Left ventricle myocardium inferior (tissue), 1 donor: ENCODE measurements around the gene CTXN1. TPM values are rescaled to one million over a fixed set of nuclear protein-coding genes. Genes with fewer than 3 reads are reported as not detected.

Experiments
- DNase-seq: peaks from one replicate; pipeline ENCODE4 v3.0.0-alpha.2; 2020
- H3K27ac ChIP-seq: fragments of 200-600 bp; replicated peaks from 2 replicates; pipeline ENCODE4 v1.8.0; 2021
- H3K27me3 ChIP-seq: fragments of 200-600 bp; 2 replicates; pipeline ENCODE4 v1.8.0; 2021; ENCODE audit warnings: low read depth
- H3K36me3 ChIP-seq: fragments of 200-600 bp; 2 replicates; pipeline ENCODE4 v1.8.0; 2021
- H3K4me1 ChIP-seq: fragments of 200-600 bp; 2 replicates; pipeline ENCODE4 v1.8.0; 2021
- H3K4me3 ChIP-seq: fragments of 200-600 bp; 2 replicates; pipeline ENCODE4 v1.8.0; 2021; ENCODE audit warnings: mild to moderate bottlenecking, moderate library complexity
- H3K9me3 ChIP-seq: fragments of 200-600 bp; replicated peaks from 2 replicates; pipeline ENCODE4 v1.8.0; 2021
- CTCF ChIP-seq: fragments of 200-600 bp; IDR thresholded peaks from 2 replicates; pipeline ENCODE4 v1.8.0; 2021; ENCODE audit warnings: antibody characterized with exemption, mild to moderate bottlenecking, borderline replicate concordance
- intact Hi-C: fragments of 100-400 bp; cut with micrococcal nuclease; formaldehyde crosslinking; loops from one replicate; pipeline ENCODE4 v1.11.0; 2022
- long read RNA-seq: library from polyadenylated mRNA; unstranded; transcript quantifications from one replicate; pipeline ENCODE4 v2.0.0, GENCODE V29; 2021
- total RNA-seq: library from RNA; stranded (reverse); fragmentation: NEBNext Ultra II Directional; extraction: Animal tissue kit (Norgen Biotek cat#: 25700); gene quantifications from one replicate; pipeline ENCODE4 v1.2.1, GENCODE V29; 2021
- donor health status: DM: no; HTN: yes; CAD: no; lungs with severe emphysema.

Gene CTXN1
- 0.22 TPM for total RNA-seq
- long read RNA-seq, result 0 reads

DNA sequence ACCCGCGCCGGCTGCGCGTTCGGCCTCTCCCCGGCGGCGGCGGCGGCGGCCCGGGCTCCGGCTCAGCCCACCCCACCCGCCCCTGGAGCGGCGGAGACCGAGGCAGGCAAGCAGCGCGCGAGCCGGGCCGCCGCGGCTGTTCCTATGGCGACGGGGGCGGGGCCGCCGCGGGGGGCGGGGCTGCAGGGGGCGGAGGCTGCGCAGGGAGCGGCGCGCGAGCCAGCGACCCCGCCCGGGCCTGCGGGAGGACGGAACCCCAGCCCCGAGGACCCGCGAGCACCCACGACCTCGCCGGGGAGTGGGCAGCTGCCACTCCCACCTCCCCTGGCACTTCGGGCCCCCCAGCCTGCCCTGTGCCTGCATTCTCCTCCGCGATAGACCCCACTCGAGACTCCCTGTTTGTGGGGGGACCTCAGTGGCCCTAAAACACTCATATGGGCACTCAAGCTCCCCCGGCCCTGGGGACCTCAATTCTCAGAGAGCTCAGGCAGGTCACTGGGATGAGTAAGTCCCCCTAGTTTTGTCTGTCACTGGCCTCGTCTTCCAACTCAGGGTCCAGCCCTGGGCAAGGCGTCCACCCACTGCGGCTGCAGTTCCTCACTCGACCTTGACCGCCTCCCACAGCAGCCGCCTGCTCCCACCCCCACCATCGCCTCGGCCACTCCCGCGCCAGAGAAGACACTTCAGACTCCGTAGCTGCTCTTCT is at the start of gene CTXN1:
Gene CTXN1, minus strand, starts transcription at position 115 of the 706 bp plus-strand sequence. CDS start 597 bp downstream, outside the sequence.
- no peak within 1 kb of the TSS for H3K27ac ChIP-seq
- H3K36me3 ChIP-seq, result peaks cover 24% of the 10 kb centered on the region
- no peaks in the 10 kb centered on the region for H3K9me3 ChIP-seq
- intact Hi-C loops, result no loop called here
- no peaks in the 10 kb centered on the region for H3K27me3 ChIP-seq
- peak; percentile 71 for DNase-seq
- no peak for TF ChIP-seq CTCF
- H3K4me1 ChIP-seq, result peaks cover 65% of the 10 kb centered on the region
- peak within 1 kb of the TSS; percentile 65 for H3K4me3 ChIP-seq

DNA sequence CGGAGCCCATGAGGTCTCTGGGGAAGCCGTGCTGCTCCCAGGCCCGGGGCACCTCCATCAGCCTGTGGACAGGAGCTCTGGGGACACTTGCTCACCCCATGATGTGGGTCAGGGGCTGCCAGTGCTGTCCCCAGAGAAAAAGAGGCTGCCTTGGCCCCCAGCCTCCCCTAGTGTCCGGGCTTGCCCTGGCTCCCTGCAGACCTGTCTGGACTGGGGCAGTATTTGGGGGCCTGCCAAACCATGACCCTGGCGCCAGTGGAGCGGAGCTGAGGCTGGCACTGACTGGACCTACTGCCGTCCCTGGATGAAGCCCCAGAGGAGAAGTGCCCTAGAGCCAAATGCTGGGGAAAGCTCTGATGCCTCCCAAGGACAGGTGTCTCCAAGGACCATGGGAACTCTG is 49.1 kb upstream of the CTXN1 start:
- H3K36me3 ChIP-seq, result peaks cover 62% of the 10 kb centered on the region
- no peak for TF ChIP-seq CTCF
- intact Hi-C loops, result no loop called here
- H3K27me3 ChIP-seq, result no peaks in the 10 kb centered on the region
- DNase-seq, result peak; percentile 58
- H3K4me1 ChIP-seq, result peaks cover 39% of the 10 kb centered on the region
- H3K9me3 ChIP-seq, result no peaks in the 10 kb centered on the region
- H3K27ac ChIP-seq, result peak overlapping the region; percentile 69
- no peak overlapping the region for H3K4me3 ChIP-seq

DNA sequence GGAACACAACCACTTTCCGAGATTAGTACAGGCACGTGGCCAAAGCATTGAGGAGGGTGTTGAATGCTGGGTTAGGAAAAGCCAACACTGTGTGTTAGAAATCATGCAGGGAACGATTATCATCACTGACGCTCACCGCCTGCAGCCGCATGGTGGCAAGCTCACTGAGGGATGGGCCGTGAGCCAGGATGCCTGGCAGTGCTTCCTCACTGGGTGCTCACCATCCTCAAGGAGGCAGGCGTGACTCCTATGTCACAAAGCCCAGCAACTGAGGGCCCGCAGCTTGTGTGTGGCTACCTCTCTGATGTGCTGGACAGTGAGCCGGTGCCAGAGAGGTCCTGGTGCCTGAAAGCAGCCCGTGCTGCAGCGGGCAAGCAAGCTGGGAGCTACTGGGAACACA is 47.9 kb upstream of the CTXN1 start:
- Histone ChIP-seq H3K36me3 (peaks cover 59% of the 10 kb centered on the region), H3K4me1 (peaks cover 39% of the 10 kb centered on the region), H3K27me3 (no peaks in the 10 kb centered on the region), H3K9me3 (no peaks in the 10 kb centered on the region), H3K27ac (peak overlapping the region; percentile 79), H3K4me3 (no peak overlapping the region)
- no peak for TF ChIP-seq CTCF
- intact Hi-C loops, result no loop called here
- peak; percentile 80 for DNase-seq

DNA sequence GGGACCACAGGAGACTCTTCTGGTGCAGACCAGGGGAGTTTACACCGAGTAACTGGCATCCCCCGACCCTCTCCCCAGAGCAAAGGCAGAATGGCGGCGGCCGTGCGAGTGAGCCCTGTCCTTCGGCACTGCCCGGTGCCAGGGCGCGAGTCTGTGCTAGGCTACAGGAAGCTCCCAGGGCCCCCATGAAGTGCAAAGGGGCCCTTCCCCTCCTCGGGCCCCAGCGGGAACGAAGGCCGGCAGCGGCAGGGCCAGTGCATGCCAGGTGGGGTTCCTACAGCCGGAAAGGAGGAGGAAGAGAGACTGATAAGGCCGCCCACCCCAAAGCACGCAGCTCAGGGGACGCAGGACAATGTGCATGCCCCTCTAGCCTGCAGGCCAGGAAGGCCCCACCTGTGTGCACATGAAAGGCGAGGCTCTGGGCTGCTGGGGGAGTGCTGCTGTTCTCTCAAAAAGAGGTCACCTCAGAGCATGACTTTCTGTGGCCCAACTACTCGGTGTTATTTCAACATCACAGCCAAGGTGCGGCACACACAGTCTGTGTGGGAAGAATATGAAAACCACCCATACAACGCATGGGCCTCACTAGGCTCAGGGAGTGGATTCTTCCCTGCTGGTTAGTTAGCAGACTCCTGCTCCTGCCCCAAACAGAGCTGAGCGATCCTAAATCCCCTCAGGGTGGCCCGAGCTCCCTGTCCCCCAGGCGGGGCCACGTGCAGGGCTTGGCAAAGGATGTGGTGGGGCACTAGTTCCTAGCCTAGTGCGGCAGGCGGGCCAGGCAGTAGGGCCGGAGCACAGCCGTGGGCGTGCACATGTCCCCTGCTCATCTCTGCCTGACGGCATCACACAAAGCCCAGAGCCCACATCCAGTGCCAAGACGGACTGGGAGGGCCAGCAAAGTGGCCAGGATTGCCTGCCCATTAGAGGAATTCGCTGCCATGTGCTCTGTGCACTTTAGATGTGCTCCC is 45.9 kb upstream of the CTXN1 start:
- H3K27ac ChIP-seq, result no peak overlapping the region
- no peaks in the 10 kb centered on the region for H3K9me3 ChIP-seq
- H3K27me3 ChIP-seq, result no peaks in the 10 kb centered on the region
- intact Hi-C loops, result no loop called here
- peaks cover 52% of the 10 kb centered on the region for H3K36me3 ChIP-seq
- peaks cover 29% of the 10 kb centered on the region for H3K4me1 ChIP-seq
- no peak for DNase-seq
- no peak overlapping the region for H3K4me3 ChIP-seq
- no peak for TF ChIP-seq CTCF

DNA sequence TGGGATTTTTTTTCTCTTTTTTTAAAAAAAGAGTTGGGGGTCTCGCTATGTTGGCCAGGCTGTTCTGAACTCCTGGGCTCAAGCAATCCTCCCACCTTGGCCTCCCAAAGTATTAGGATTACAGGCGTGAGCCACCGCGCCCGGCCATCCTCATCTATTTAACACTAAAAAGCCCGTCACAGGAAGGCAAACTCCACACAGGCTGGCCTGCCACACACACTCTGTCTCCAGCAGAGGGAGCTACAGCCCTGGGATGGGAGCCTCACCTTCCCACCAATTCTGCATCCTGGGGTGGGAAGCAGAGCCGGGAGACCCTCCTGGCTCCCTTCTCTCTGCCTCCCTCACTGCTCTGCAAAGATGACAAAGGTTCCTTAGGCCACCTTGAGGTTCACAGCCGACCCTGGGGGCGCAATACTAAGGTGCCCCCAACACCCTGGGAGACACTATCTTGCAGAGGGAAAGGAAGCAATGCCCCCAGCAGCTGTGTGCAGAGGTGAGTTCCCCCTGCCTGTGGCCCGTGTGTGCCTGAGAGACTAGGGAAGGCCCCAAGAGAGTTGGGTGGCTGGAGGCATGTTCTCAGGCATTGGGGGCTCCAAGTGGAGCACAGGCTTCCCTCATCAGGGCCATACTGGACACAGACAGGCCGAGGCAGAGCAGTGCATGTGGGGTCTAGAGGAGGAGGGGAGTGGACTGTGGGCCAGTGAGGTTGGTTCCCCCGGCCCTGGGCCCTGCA is 44.9 kb upstream of the CTXN1 start:
- no peak overlapping the region for H3K27ac ChIP-seq

More for the DNA sequence above, 44.9 kb upstream of the CTXN1 start:
- Histone ChIP-seq H3K36me3 (peaks cover 58% of the 10 kb centered on the region), H3K9me3 (no peaks in the 10 kb centered on the region), H3K4me3 (no peak overlapping the region), H3K27me3 (no peaks in the 10 kb centered on the region), H3K4me1 (peaks cover 29% of the 10 kb centered on the region)
- peak; percentile 78 for TF ChIP-seq CTCF
- intact Hi-C loops, result no loop called here
- DNase-seq, result no peak
